ENCODE results near the gene VPS13C.

- no peak for TF ChIP-seq SUZ12 (IDR thresholded peaks at IDR 0.05)
- TF ChIP-seq FOXK2 (IDR thresholded peaks at IDR 0.05) = no peak
- TF ChIP-seq ELF4 (IDR thresholded peaks at IDR 0.05) = no peak
- no peak for TF ChIP-seq SP1 (IDR thresholded peaks at IDR 0.05)
These were observed 19.3 kb upstream of the VPS13C start for GRCh38 chr15:62079594-62079993.
